K562 (cell line): ENCODE measurements around the gene FBXL12. TPM values are rescaled to one million over a fixed set of nuclear protein-coding genes. Genes with fewer than 3 reads are reported as not detected.

ENCODE experiments used
- ATAC-seq: fragments of 200-7000 bp; cut with Tn5 transposase; 3 replicates; pipeline ENCODE4 v1.9.1; 2020; ENCODE audit warnings: moderate library complexity
- BruUV-seq: library from RNA; stranded (reverse); fragments of 400-500 nt; replicated peaks from 2 replicates; lab custom pipeline; 2021; lab: Mats Ljungman, UMichigan
- CTCF ChIA-PET: fragments of 300-600 bp; formaldehyde crosslinking; extraction: SDS; loops from one replicate; lab custom pipeline; 2021; ENCODE audit warnings: low intra/inter-chr PET ratio; lab: Yijun Ruan, JAX
- POLR2A ChIA-PET: fragments of 300-600, 350-650 bp; sonication (Branson Sonifier 250); formaldehyde crosslinking; extraction: SDS; loops from one replicate; lab custom pipeline; 2021; ENCODE audit warnings: antibody characterized with exemption, inconsistent platforms; lab: Yijun Ruan, JAX
- DNase-seq, 4 experiments: peaks; one replicate each; pipeline versions ENCODE4 v3.0.0 to v3.0.0-alpha.2; 2011 to 2018; ENCODE audit warnings: low spot score in 3 of 4, mixed read lengths in 3 of 4; ENCODE audit errors: extremely low read depth in 1 of 4
- FAIRE-seq: peaks from 2 replicates; lab custom pipeline; 2011; peaks lifted over from hg19 to GRCh38; lab: Jason Lieb, UNC
- H2AFZ ChIP-seq: 2 replicates; pipeline ENCODE4 v1.6.0; 2011; ENCODE audit warnings: low read depth, low read length, control low read depth, inconsistent platforms
- H3K27ac ChIP-seq: fragments of 200-600 bp; 3 replicates; pipeline ENCODE4 v1.8.0; 2011; ENCODE audit warnings: low read depth, mild to moderate bottlenecking, control low read depth, inconsistent platforms, low read length, moderate library complexity, mixed read lengths; ENCODE audit errors: extremely low read depth
- H3K27me3 ChIP-seq, 2 experiments: fragments of 300-600 bp in 1 of 2; 2 replicates in 1 of 2; 3 replicates in 1 of 2; pipeline versions ENCODE4 v1.6.0 to v1.8.0; 2011; ENCODE audit warnings: inconsistent platforms in 2 of 2, low read length in 2 of 2, mild to moderate bottlenecking in 1 of 2, mixed read lengths in 1 of 2, moderate library complexity in 1 of 2; ENCODE audit not compliant: control insufficient read depth in 2 of 2, insufficient read depth in 2 of 2
- H3K36me3 ChIP-seq: fragments of 300-600 bp; 3 replicates; pipeline ENCODE4 v1.8.0; 2011; ENCODE audit warnings: mild to moderate bottlenecking, low read length, inconsistent platforms; ENCODE audit not compliant: control insufficient read depth, insufficient read depth
- H3K4me1 ChIP-seq, 2 experiments: fragments of 200-600 bp in 1 of 2; replicated peaks in 1 of 2; 2 replicates in 1 of 2; 3 replicates in 1 of 2; pipeline versions ENCODE4 v1.5.1 to v1.8.0; 2011; ENCODE audit warnings: inconsistent platforms in 2 of 2, low read length in 2 of 2, mild to moderate bottlenecking in 1 of 2, mixed read lengths in 1 of 2, moderate library complexity in 1 of 2; ENCODE audit not compliant: control insufficient read depth in 2 of 2, insufficient read depth in 2 of 2
- H3K4me2 ChIP-seq: 2 replicates; pipeline ENCODE4 v1.6.1; 2011; ENCODE audit warnings: low read length, control low read depth, inconsistent platforms, mixed read lengths; ENCODE audit not compliant: insufficient read depth
- H3K4me3 ChIP-seq: fragments of 200-600 bp; sonication (generic), shearing (Covaris generic); 2 replicates; pipeline ENCODE4 v1.5.1; 2016; ENCODE audit warnings: control low read depth, inconsistent platforms
- H3K79me2 ChIP-seq: fragments of 200-600 bp; 3 replicates; pipeline ENCODE4 v1.8.0; 2011; ENCODE audit warnings: low read length, inconsistent platforms; ENCODE audit not compliant: control insufficient read depth, insufficient read depth
- H3K9ac ChIP-seq, 2 experiments: 2 replicates each; pipeline versions ENCODE4 v1.6.0 to v1.6.1; 2011; ENCODE audit warnings: low read depth in 2 of 2, low read length in 2 of 2, control low read depth in 1 of 2, inconsistent platforms in 1 of 2, mild to moderate bottlenecking in 1 of 2, mixed read lengths in 1 of 2; ENCODE audit not compliant: insufficient read depth in 1 of 2
- H3K9me1 ChIP-seq: one replicate; pipeline ENCODE4 v1.6.0; 2011; ENCODE audit warnings: inconsistent platforms, mild to moderate bottlenecking, low read length, moderate library complexity; ENCODE audit not compliant: control insufficient read depth, insufficient read depth
- H3K9me3 ChIP-seq: replicated peaks from 2 replicates; pipeline ENCODE4 v1.5.1; 2011; ENCODE audit warnings: low read depth, low read length, inconsistent platforms; ENCODE audit not compliant: control insufficient read depth, insufficient read depth
- H4K20me1 ChIP-seq: replicated peaks from 2 replicates; pipeline ENCODE4 v1.6.1; 2011; ENCODE audit warnings: low read length, inconsistent platforms, mixed read lengths; ENCODE audit not compliant: control insufficient read depth, insufficient read depth
- ATF1 ChIP-seq, 2 experiments: fragments of 450-650 bp in 1 of 2; IDR thresholded peaks; 2 replicates each; pipeline ENCODE4 v1.6.1; 2016; ENCODE audit warnings: missing compliant biosample characterization in 1 of 2, missing genetic modification characterization in 1 of 2
- ESRRA ChIP-seq: fragments of 450-650 bp; IDR thresholded peaks from 2 replicates; pipeline ENCODE4 v1.6.1; 2014; ENCODE audit warnings: low read depth, mild to moderate bottlenecking, moderate library complexity, borderline replicate concordance
- WGBS: fragments of 100-300 bp; shearing (Covaris generic); methylation state at CpG from one replicate; pipeline ENCODE4 v1.1.6; 2016; ENCODE audit warnings: low coverage, mixed read lengths; ENCODE audit not compliant: insufficient coverage; ENCODE audit errors: missing lambda C conversion rate; 5-methylcytosine and 5-hydroxymethylcytosine counted together
- in situ Hi-C: fragments of 300-500 bp; cut with MboI; formaldehyde crosslinking; loops from 4 replicates; pipeline ENCODE4 v1.15.0; 2018; ENCODE audit warnings: inconsistent platforms, mixed read lengths
- intact Hi-C: fragments of 100-400 bp; cut with micrococcal nuclease; formaldehyde crosslinking; loops from 2 replicates; pipeline ENCODE4 v1.14.2; 2022
- polyA plus RNA-seq, 8 experiments: library from polyadenylated mRNA; depleted of rRNA in 4 of 8; stranded (reverse) in 5 of 8; unstranded in 3 of 8; fragments of >200 nt; fragmentation: Nextera tagmentation in 2 of 8; fragmentation: Illumina TruSeq in 1 of 8; extraction: Ambion mirVana in 2 of 8; extraction: Trizol in 1 of 8; gene quantifications; 2 replicates each; pipeline versions ENCODE4 v1.2.1 to v1.2.3, GENCODE V29; 2011 to 2014; ENCODE audit warnings: inconsistent platforms in 1 of 8, missing spikeins in 1 of 8
- total RNA-seq, 7 experiments: library from RNA; depleted of rRNA in 6 of 7; stranded (reverse); fragments of >200 nt in 6 of 7; fragmentation: Illumina TruSeq in 2 of 7; extraction: Trizol in 2 of 7; gene quantifications; 2 replicates each; pipeline versions ENCODE4 v1.2.1 to v1.2.3, GENCODE V29; 2011 to 2021; ENCODE audit warnings: low replicate concordance in 1 of 7
- TF ChIP-seq, protein P1 (sequence below): sonication (generic); formaldehyde crosslinking; IDR thresholded peaks from 2 replicates; pipeline ENCODE4 v1.8.0; 2023; ENCODE audit warnings: missing genetic modification reagents, mild to moderate bottlenecking, borderline replicate concordance

The FBXL12 gene
- total and polyA plus RNA-seq, 9 of the 15 experiments (the other 6 are each of a cell fraction or from before 2014, with no cell fraction given), result 2.7 to 40.5 (median 26.5) TPM

DNA sequence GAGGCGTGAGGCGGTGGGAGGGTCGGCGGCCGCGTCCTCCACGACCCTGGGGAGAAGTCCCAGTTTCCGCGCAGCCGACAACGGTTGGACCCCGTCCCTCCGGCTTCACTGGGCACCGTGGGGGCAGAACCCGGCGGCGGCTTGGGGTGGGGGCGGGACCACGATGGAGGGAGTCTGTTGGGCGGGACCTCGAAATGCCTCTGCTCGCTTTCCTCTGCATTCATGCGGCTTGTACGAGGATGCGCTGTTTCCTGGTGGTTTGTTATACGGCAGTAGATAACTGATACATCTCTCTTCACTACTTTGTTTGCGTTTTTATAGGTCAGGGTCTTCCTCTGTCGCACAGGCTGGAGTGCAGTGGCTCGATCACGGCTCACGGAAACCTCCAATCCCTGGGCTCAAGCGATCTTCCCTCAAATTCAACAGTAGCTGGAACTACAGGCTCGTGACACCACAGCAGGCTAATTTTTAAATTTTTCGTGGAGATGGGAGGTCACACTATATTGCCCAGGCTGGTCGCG is 25.7 kb downstream of the FBXL12 start:
- peak overlapping the region; percentile 99 for H2AFZ ChIP-seq
- CTCF ChIA-PET, result interaction anchor here (0.7 kb wide), 1 partner anchor 121 kb away, joined by 4 read pairs; no protein-coding TSS in a partner anchor
- H3K79me2 ChIP-seq, result peaks cover 3% of the 10 kb centered on the region; the same call in 1 of the 3 replicates
- H3K9me3 ChIP-seq, result peaks cover 5% of the 10 kb centered on the region; the same call in 1 of the 2 replicates
- no peak for FAIRE-seq
- peak overlapping the region; percentile 77 for H3K4me3 ChIP-seq
- H3K27ac ChIP-seq, result peak overlapping the region; percentile 93
- WGBS, result 30% methylated on average over 26 of the region's 36 CpGs
- peak overlapping the region; percentile 76 to 95 for H3K9ac ChIP-seq
- POLR2A ChIA-PET, result interaction anchor here (0.7 to 1.0 kb wide), 2 partner anchors 20 to 145 kb away, joined by 3 read pairs; no protein-coding TSS in a partner anchor
- peaks cover 24 to 28% of the 10 kb centered on the region in 2 experiments for H3K4me1 ChIP-seq
- peak in 2 of 4 experiments; percentile 23 to 61 for DNase-seq
- peak overlapping the region; percentile 87 for H3K4me2 ChIP-seq
- H3K9me1 ChIP-seq, result no peaks in the 10 kb centered on the region
- in situ Hi-C loops, result loop anchor here (5.0 to 10.0 kb wide), 2 partner anchors 166 to 658 kb away; no protein-coding TSS in a partner anchor
- no peaks in the 10 kb centered on the region for H4K20me1 ChIP-seq
- peak; percentile 17 for ATAC-seq
- no peaks in the 10 kb centered on the region for H3K27me3 ChIP-seq
- BruUV-seq, result TSS peak; percentile 85
- no peaks in the 10 kb centered on the region for H3K36me3 ChIP-seq
- intact Hi-C loops, result loop anchor here (5.0 kb wide), 2 partner anchors 481 to 586 kb away; no protein-coding TSS in a partner anchor
- TF ChIP-seq, protein P1, sequence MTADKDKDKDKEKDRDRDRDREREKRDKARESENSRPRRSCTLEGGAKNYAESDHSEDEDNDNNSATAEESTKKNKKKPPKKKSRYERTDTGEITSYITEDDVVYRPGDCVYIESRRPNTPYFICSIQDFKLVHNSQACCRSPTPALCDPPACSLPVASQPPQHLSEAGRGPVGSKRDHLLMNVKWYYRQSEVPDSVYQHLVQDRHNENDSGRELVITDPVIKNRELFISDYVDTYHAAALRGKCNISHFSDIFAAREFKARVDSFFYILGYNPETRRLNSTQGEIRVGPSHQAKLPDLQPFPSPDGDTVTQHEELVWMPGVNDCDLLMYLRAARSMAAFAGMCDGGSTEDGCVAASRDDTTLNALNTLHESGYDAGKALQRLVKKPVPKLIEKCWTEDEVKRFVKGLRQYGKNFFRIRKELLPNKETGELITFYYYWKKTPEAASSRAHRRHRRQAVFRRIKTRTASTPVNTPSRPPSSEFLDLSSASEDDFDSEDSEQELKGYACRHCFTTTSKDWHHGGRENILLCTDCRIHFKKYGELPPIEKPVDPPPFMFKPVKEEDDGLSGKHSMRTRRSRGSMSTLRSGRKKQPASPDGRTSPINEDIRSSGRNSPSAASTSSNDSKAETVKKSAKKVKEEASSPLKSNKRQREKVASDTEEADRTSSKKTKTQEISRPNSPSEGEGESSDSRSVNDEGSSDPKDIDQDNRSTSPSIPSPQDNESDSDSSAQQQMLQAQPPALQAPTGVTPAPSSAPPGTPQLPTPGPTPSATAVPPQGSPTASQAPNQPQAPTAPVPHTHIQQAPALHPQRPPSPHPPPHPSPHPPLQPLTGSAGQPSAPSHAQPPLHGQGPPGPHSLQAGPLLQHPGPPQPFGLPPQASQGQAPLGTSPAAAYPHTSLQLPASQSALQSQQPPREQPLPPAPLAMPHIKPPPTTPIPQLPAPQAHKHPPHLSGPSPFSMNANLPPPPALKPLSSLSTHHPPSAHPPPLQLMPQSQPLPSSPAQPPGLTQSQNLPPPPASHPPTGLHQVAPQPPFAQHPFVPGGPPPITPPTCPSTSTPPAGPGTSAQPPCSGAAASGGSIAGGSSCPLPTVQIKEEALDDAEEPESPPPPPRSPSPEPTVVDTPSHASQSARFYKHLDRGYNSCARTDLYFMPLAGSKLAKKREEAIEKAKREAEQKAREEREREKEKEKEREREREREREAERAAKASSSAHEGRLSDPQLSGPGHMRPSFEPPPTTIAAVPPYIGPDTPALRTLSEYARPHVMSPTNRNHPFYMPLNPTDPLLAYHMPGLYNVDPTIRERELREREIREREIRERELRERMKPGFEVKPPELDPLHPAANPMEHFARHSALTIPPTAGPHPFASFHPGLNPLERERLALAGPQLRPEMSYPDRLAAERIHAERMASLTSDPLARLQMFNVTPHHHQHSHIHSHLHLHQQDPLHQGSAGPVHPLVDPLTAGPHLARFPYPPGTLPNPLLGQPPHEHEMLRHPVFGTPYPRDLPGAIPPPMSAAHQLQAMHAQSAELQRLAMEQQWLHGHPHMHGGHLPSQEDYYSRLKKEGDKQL (CRISPR knock-in tag), result no peak
- TF ChIP-seq ESRRA, result no peak
- no peak for TF ChIP-seq ATF1 (CRISPR knock-in tag; IDR thresholded peaks at IDR 0.05)
- TF ChIP-seq ATF1 (tag; IDR thresholded peaks at IDR 0.05), result 0 out of 2 replicates have a peak, but pooled peaks have one; percentile 7
